ENCODE measurements around the gene KCNIP3.
"Not testable (repeated sequence)": the region's sequence is repeated elsewhere in the genome, so short reads cannot be mapped to it uniquely, and the experiment has no call there.

Gene KCNIP3

DNA sequence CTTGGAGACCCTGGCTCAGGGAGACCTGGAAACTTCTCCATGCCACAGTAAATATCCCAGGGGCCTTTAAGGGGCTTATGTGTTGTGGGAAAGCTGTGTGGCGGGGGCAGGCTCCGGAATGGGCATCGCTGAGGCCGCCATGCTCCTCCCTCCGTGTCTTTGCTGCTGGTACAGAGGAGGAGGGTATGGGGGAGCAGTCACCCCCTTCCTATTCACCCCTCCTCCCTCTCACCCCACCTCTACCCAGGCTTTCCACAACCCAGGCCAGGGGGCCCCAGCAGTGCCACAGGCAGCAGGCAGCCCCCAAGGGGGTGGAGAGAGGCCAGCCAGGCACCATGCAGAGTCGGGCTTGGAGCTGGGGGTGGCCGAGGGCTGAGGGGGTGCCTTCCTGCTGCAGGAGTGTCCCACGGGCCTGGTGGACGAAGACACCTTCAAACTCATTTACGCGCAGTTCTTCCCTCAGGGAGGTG is 77.3 kb downstream of the KCNIP3 start:
- DNase-seq: no peak

DNA sequence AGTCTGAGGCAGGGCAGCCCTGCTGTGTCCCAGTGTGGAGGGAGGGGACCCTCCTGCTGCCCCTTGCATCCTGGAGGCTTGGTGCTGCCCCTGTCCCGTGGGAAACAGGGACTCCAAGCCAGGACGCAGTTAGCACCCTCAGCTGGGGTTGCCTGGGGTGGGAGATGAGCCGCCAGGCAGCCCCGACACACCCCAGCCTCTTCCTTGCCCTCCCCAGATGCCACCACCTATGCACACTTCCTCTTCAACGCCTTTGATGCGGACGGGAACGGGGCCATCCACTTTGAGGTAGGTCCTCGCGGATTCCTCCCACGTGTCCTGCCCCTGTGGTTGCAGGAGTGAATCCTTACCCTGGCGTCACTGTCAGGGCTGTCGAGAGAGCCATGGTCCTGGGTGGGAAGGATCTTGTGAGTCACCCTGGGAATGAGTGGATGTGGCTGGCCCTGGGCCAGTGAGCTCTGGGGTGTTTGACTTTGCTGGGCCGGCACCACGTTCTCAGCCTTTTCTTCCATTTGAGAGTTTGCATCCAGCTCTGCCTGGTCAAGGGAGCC is 77.8 kb downstream of the KCNIP3 start:
- DNase-seq: no peak

DNA sequence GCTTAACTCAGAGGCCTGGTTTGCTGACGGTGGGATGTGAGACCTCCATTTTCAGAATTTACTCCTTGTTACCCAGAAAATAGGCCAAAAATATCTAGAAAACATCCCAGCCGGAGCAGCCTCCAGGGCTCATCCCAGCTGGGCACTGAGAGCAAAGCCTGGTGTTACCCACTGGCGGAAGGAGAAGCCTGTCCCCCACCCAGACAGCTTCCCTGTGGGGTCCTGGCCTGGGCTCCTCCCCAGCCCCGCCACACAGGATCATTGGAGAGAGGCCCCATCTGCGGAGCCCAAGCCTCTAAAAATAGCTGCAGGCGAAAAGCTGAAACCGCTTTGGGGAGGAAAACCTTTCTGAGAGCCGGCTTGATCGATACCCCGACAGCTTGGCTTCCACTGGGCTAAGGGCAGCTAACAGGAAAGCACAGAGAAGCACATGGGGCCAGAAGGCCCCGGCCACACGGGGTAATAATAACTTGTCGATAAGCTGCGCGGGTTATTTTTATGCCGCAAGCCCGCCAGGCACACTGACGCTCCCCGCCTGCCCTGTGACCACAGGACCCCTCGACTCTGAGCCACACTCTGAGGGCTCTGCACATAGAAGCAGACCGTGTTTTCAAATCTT is 78.5 kb downstream of the KCNIP3 start:
- no peak for DNase-seq

DNA sequence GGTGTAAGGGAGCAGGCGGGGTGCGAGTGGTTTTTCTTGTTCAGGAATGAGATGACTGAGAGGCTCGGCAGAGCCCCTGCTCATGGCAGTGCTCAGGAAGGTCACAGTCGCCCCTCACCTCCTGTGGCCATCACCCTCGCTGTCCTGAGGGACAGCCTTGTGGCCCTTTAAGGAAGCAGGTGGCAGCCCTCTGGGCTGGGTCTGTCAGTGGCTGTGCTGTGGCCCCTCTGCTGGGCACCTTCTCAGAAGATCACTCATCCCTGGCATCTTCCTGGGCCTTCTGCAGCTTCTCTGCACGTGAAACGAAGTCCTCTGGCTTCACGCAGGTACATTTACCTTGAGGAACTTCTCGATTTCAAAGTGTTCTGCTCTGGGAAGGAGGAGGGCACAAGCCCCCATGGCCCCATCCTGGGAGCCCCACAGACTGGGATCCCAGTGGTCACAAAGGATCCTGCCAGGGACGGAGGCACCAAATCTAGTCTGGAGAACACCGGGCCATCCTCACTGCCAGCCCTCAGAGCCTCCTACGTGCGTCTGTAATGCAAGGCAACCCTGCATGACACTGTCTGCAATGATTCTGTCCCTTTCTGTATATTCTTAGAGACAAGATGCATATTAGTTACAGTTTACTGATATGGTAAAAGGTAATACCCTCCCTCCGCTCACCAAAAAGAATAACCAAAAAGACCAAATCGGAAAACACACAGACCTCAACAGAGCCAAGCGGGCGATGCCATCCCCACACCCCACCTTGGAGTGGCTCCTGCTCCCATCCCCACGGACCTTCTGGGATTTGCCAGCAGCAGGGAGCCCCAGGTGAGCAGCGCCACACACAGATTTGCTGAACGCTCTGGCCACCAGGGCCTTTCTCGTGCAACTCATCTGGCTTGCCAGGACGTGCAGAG is 79.4 kb downstream of the KCNIP3 start:
- DNase-seq: no peak

DNA sequence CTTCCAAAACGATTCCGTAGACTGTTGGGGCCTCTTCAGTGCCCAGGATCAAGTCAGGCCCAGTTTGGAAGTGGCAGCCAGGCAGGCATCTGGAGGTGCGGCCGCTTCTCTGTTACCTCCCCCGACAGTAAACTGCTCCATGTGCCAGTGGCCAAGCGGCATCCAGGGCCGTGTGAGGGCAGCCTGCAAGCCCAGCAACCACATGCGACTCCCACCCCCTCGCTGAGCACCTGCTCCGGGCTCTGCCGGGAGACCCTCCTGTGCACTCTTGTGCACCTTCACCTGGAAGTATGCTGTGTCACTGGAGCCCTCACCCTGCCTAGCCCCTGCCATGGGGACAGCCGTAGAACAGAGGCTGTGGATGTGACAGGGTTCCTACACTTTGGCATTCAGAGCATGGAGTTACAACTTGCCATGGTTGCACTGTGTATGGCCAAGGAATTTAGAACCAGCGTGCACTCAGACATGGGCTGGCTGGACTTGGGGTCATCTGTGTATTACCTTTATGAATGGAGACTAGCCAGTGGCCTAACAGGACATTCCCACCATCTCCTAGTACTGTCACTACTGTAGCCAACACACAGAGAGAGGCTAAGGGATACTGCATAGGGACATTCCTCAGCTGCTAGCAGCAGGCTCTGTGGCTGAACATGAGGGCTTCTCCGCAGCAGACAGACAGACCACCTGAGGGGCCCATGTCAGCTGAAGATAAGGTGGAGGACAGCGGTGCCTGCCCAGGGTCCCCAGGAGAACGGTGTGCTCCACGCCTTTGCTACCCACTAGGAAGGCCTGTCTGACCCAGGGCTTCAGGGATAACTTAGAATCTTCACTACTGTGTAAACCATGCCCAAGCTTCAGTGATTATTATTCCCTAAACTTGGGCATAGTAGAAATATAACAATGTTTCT is 80.3 kb downstream of the KCNIP3 start:
- no peak for DNase-seq

DNA sequence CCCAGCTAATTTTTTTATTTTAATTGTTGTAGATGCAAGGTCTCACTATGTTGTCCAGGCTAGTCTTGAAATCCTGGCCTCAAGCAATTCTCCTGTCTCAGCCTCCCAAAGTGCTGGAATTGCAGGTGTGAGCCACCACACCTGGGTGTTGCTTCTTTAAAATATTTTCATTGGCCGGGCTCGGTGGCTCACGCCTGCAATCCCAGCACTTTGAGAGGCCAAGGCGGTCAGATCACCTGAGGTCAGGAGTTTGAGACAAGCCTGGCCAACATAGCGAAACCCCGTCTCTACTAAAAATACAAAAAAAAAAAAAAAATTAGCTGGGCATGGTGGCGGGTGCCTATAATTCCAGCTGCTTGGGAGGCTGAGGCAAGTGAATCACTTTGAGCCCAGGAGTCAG is 81.1 kb downstream of the KCNIP3 start:
- not testable (repeated sequence) for DNase-seq

DNA sequence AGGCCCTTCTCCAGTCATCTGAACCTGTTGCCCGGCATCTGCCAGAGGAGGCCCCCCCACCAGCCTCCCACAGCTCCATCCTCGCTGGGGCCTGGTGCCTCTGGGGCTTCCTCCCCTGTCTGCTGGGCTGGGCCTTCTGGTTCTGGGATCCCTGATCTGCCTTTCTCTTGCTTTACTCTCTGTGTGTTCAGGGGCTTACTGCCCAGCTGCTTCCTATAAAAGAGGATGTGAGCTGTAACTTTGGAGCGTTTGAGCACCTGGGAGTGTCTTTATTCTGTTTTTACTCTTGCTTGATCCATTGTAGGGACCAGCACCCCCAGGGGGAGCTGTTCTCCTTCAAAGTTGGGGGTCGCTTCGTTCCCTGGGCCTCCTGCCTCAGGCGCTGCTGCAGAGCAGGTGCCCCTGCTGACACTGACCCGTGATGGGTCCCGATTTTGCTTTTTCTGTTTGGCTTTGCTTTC is 82.3 kb downstream of the KCNIP3 start:
- DNase-seq: no peak

DNA sequence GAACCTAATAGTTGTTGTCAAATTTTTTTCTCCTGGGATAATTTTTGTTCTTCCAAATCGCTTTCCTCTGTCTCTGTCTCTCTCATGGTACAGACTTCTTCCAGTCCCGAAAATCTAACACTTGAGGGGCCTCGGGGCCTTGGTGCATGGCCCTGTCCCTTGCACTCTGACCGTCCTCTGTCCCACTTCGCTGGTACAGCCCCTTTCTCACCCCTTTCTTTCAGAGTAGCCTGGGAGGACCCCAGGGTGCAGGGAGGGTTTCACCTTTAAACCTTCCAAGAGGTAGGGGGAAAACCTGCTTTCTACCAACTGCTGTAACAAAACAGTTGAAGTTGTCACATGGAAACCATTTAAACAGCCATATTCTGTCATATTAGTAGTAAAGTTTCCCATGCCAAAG is 83.1 kb downstream of the KCNIP3 start:
- DNase-seq: no peak

DNA sequence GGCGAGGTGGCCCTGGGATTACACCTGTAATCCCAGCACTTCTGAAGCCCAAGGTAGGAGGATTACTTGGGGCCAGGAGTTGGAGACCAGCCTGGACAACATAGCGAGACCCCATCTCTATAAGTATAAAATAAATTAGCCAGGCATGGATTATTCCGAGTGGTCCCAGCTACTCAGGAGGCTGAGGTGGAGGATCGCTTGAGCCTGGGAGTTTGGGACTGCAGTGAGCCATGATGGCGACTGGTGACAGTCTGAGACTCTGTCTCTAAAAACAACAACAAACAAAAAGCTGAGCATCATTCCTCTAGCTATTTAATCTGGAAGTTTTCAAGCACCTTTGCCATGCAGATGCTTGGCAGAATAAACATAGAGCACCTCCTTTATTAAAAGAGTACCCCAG is 83.6 kb downstream of the KCNIP3 start:
- DNase-seq: no peak

DNA sequence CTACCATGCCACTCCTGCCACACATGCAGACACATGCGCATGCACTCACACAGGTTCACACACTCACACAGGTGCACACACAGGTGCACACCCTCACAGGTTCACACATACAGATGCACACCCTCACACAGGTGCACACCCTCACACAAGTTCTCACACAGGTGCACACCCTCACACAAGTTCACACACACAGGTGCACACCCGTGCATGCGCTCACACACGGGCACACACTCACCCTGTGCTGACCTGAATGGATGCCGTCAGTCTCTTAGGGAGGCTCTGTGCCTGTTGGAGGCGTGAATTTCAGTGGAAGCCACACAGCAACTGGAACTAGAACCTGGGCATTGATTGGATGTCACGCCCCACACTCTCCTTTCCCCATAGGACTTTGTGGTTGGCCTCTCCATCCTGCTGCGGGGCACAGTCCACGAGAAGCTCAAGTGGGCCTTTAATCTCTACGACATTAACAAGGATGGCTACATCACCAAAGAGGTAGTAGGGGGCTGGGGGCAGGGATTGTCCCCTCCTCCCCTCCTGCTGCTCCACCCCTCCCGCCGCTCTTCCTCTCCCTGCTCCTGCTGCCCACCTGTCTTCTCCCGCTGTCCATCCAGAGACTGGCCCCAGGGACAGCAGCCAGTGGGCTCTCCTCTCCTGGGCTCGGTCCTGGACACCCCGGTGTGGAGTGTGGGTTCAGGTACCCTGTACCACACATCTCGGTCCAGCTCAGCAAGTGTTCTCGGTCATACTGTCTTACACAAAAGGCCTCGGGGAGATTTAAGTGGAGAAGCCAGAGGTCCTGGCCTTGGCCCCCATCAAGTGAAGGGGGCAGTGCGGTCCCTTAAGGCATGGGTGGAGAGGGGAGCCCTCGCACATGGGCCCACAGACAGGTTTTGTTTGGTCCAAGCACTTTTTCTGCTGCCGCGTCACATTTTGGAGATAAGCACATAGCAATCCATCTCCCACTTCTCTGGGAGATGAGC is 84.4 kb downstream of the KCNIP3 start:
- no peak for DNase-seq

DNA sequence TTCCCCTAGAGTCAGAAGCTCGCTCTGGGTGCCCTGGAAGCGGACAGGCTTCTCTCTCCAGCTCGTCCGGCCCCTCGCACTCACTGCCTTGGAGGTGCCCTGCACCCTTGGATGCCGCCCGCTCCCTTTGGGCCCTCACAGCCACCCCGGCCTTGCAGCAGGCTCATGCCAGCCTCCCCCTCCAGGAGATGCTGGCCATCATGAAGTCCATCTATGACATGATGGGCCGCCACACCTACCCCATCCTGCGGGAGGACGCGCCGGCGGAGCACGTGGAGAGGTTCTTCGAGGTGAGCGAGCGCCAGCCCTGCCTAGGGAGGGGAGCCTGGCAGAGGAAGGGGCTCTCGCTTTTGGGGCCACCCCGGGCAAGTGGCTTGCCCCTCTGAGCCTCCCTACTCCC is 85.0 kb downstream of the KCNIP3 start:
- no peak for DNase-seq

DNA sequence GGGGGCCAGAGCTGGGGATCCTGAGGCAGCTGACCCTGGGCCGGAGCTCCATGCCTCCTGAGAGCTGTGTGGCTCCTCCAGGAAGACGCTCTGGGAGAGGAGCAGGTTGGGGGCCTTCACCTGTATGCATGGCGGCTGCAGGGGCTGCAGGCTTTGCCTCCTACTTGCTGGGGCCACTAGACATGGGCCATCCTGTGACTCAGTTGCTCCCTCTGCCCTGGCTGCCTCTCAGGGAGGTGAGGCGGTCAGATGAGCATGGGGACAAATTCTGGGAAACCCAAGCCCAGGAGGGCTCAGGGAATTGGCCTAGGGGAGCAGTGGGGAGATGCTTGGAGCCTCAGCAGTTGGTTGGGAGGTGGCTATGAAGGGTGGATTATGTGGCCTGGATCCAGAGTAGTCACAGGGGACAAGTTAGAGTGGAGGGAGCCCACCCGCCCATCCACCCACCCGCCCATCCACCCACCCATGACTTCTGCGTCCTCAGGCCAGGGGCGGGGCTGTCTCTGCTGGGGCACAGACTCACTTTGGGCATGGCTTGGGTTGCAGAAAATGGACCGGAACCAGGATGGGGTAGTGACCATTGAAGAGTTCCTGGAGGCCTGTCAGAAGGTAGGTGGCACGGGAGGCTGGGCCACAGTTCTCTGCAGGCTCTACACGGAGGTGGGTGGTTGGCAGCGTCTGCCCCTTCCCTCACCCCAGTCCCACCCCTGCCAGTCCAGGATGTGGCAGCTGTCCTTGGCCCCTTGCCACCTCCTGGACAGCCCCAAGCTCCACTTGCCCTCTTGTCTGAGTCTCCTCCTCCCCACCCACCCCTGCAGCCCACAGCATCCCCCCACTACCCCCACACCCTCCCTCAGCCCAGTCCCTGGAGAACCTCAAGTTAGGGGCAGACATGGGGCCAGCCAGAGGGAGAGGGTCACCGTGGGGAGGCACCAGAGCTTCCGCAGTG is 85.8 kb downstream of the KCNIP3 start:
- no peak for DNase-seq

DNA sequence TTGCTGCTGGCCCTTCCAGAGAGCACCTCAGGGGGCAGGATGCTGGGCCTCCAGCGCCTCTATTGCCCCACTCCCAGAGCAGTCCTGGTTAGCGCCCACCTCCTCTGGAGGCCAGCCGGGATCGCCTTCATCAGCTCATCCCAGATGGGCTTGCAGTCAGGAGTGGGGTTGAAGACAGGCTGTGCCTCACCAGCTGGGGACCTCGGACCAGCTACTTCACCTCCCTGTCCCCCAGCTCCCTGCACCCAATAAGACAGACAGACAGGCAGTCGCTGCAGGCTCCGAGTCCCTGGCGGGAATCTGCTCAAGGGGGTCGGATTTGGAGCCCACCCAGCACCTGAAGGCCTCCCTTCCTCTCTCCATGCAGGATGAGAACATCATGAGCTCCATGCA is 86.5 kb downstream of the KCNIP3 start:
- DNase-seq: no peak

DNA sequence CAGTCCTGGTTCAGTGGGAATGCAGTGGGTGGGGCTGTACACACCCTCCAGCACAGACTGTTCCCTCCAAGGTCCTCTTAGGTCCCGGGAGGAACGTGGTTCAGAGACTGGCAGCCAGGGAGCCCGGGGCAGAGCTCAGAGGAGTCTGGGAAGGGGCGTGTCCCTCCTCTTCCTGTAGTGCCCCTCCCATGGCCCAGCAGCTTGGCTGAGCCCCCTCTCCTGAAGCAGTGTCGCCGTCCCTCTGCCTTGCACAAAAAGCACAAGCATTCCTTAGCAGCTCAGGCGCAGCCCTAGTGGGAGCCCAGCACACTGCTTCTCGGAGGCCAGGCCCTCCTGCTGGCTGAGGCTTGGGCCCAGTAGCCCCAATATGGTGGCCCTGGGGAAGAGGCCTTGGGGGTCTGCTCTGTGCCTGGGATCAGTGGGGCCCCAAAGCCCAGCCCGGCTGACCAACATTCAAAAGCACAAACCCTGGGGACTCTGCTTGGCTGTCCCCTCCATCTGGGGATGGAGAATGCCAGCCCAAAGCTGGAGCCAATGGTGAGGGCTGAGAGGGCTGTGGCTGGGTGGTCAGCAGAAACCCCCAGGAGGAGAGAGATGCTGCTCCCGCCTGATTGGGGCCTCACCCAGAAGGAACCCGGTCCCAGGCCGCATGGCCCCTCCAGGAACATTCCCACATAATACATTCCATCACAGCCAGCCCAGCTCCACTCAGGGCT is 87.9 kb downstream of the KCNIP3 start:
- DNase-seq: no peak

DNA sequence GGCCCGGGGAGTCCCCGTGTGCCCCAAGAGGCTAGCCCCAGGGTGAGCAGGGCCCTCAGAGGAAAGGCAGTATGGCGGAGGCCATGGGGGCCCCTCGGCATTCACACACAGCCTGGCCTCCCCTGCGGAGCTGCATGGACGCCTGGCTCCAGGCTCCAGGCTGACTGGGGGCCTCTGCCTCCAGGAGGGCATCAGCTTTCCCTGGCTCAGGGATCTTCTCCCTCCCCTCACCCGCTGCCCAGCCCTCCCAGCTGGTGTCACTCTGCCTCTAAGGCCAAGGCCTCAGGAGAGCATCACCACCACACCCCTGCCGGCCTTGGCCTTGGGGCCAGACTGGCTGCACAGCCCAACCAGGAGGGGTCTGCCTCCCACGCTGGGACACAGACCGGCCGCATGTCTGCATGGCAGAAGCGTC is 88.4 kb downstream of the KCNIP3 start:
- DNase-seq: no peak

DNA sequence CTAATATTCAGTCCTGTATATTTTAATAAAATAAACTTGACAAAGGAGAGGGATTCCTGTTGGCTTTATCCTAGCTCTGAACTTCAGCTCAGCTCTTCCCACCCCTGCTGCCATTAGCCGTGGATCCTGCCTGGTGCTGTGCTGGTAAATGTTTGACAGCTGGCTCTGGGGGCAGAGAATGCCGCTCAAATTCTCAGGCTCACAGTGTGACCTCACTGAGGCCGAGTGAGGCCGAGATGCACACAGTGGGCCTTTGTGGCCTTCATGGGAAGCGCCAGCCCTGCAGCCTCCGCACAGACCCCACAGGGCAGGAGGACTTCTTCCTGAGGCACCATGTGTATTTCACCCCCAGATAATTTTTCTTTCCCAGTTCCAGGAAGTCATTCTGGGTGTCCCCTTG is 88.9 kb downstream of the KCNIP3 start:
- DNase-seq: no peak

DNA sequence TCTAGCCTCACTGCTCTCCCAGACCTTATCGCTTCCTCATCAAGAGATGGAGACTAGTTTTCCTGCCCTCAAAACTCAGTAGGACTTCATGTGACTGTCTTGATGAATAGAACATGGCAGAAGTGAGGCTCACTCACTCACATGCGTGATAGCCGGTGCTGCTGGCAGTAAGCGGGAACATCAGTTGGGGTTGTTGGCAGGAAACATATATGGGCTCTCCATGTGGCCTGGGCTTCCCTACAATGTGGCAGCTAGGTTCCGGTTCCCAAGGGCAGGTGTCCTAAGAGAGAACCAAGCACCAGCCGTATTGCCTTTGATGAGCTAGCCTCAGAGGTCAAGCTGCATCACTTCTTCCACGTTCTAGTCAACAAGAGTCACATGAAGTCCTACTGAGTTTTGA is 90.2 kb downstream of the KCNIP3 start:
- no peak for DNase-seq

DNA sequence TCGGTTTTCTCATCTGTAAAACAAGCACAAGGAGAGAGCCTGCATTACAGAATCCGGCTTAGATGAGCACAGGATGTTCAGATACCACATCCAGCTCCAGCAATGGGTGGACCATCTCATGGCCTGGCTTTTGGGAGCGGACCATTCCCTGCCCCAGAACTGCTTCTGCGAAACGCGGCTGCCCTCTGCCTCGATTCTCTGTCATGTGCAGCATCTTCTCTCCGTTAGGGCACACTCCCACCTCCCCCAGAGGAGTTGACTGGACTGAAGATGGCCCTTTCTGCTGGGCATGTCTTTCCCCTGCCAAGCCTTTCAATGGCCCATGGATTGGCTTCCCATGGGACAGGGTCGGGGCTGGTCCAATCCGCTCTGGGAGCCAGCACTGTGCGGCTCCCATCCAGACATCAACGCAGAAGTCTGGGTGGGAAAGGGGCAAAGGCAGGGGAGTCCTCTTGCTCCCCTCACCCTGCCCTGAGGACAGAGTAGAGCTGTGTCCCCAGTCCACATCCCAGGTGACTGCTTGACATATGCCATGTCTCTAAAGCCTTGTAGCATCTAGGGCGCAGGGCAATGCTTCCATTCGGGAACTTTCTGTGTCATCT is 91.0 kb downstream of the KCNIP3 start:
- no peak for DNase-seq

DNA sequence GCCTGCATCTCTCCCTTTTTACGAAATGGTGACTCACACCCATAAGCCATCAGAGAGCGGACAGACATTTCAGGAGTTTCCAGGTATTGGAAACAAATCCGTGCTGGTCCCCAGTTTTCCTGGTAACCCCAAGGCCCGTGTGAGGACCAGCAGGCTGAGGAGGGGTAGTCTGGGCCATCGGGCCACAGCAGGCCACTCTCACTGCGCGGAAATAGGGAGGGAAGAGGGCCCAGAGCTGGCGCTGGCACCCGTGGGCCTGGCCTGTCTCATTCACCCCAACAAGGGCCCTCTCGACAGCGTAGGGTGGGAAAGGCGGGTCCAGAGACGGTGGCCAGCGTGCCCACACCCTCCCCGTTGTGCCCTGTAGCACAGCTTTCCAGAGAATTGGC is 91.7 kb downstream of the KCNIP3 start:
- DNase-seq: no peak
